NB4 (cell line): Measurements from ENCODE around the gene MESP2.

Experiments used
- POLR2A ChIP-seq: IDR thresholded peaks from 2 replicates; pipeline ENCODE4 v1.6.1; 2011; ENCODE audit warnings: mild to moderate bottlenecking; ENCODE audit not compliant: insufficient read length; ENCODE audit errors: extremely low read depth
- TF ChIP-seq, protein P1 (sequence below): IDR thresholded peaks from one replicate; pipeline ENCODE4 v1.5.1; 2012; ENCODE audit warnings: low read depth, low read length

DNA sequence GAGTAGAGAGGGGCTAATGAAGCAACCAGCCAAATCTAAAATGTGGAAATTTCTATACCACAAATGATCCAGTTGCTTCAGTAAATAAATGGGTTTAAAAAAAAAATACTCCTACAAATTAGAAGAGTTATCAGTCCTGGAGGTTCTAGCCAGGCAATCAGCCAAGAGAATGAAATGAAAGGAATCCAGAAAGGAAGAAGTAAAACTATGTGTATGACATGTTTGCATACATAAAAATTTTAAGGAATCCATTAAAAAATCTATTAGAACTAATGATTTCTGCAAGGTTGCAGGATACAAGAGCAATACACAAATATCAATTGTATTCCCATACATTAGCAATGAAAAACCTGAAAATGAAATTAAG, 9.6 kb downstream of the MESP2 start:
- TF ChIP-seq, protein P1, sequence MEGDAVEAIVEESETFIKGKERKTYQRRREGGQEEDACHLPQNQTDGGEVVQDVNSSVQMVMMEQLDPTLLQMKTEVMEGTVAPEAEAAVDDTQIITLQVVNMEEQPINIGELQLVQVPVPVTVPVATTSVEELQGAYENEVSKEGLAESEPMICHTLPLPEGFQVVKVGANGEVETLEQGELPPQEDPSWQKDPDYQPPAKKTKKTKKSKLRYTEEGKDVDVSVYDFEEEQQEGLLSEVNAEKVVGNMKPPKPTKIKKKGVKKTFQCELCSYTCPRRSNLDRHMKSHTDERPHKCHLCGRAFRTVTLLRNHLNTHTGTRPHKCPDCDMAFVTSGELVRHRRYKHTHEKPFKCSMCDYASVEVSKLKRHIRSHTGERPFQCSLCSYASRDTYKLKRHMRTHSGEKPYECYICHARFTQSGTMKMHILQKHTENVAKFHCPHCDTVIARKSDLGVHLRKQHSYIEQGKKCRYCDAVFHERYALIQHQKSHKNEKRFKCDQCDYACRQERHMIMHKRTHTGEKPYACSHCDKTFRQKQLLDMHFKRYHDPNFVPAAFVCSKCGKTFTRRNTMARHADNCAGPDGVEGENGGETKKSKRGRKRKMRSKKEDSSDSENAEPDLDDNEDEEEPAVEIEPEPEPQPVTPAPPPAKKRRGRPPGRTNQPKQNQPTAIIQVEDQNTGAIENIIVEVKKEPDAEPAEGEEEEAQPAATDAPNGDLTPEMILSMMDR, result no peak
- TF ChIP-seq POLR2A, result no peak
